ENCODE data around the gene TFF1.

Gene TFF1

GRCh38 chr21:42360317-42360716, 6.0 kb downstream of the TFF1 start:
- DNase-seq = no peak

GRCh38 chr21:42358937-42359336, 7.4 kb downstream of the TFF1 start:
- no peak for DNase-seq

DNA sequence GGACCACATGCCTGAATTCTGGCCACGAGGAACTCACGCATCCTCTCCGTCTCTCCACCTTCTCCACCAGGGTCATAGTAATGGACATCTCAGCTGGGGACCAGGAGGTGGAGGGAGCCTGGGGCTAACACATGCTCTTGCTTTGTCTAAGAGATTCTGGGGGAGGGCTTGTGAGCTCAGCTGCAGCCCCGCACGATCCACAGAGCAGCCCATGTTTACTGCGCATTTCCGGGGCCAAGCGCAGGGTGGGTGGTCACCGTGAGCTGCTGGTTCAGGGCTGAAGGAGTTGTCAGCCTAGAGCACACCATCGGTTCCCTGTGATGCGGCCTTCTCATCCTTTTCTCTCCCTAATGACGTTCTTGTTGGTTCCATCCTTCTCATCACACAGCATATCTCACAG, 8.1 kb downstream of the TFF1 start:
- no peak for DNase-seq

DNA sequence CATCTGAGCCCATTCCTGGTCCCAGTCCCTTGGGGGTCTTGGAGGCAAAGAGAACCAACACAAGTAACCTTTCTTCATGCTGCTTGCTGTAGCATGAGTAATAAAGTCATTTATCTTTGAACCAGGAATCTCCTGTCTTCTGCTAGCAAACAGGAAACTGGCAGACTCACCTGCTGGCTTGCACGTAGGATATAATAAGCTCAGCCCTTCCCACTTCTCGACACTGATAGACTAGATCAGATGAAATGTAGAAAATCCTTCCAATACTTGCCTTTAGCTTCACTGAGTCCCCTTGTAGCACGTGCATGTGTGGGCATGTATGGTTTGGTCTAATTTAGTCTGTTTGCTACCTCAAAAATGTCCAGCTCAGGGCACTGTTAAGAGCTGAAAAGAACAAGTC, 9.0 kb downstream of the TFF1 start:
- DNase-seq = no peak

DNA sequence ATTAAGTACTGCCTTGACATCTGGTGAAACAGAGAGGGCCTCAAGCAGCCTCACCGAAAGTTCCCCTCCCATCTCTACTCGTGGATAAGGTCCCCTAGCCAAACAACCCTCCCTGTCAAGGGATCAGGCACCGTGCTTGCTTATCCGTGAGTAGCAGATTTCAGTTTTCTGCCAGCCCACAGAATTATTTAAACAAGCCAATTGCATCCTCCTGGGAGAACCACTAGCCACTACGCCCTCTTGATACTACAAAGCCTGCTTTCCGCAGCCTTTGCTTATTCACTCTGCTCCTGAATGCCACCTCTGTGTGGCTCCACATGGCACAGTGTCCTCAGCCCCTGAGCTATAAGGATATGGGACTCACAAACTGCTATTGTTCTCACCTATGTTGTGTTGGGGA, 9.7 kb downstream of the TFF1 start:
- DNase-seq = no peak

GRCh38 chr21:42356046-42356445, 10.3 kb downstream of the TFF1 start:
- DNase-seq = no peak

GRCh38 chr21:42353623-42354022, 12.7 kb downstream of the TFF1 start:
- no peak for DNase-seq

- no peak for DNase-seq
Observed at GRCh38 chr21:42352441-42353095, 13.8 kb downstream of the TFF1 start.

DNA sequence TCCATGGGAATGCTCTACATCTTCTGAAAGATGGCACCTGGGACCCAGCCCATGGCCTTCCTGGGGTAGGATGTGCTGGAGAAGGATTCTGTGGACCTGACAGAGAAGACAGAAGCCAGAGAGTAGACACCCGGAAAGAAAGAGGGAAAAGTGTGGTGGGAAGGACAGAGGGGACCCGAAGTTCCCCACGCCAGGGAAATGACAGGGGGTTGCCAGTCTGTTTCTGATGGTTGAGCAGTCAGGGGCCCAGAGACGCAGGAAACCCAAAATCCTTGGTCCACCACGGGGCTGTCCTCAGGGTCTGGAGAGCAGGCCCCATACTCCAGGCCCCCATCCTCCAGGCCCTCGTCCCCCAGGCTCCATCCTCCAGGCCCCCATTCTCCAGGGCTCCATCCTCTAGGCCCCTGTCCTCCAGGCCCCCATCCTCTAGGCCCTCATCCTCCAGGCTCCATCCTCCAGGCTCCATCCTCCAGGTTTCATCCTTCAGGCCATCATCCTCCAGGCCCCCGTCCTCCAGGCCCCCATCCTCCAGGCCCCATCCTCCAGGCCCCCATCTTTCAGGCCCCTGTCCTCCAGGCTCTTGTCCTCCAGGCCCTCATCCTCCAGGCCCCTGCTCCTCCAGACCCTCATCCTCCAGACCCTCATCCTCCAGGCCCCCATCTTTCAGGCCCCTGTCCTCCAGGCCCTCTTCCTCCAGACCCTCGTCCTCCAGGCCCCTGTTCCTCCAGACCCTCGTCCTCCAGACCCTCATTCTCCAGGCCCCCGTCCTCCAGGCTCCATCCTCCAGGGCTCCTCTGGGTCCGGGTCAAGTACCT, 14.5 kb downstream of the TFF1 start:
- no peak for DNase-seq

- no peak for DNase-seq
Observed at GRCh38 chr21:42350927-42351426, 15.4 kb downstream of the TFF1 start, which contains the start of gene TFF2. TFF2 (minus strand) TSS chr21:42350994; CDS start chr21:42350957, 37 bp downstream.

GRCh38 chr21:42350318-42350910, 15.9 kb downstream of the TFF1 start:
- DNase-seq = no peak

DNA sequence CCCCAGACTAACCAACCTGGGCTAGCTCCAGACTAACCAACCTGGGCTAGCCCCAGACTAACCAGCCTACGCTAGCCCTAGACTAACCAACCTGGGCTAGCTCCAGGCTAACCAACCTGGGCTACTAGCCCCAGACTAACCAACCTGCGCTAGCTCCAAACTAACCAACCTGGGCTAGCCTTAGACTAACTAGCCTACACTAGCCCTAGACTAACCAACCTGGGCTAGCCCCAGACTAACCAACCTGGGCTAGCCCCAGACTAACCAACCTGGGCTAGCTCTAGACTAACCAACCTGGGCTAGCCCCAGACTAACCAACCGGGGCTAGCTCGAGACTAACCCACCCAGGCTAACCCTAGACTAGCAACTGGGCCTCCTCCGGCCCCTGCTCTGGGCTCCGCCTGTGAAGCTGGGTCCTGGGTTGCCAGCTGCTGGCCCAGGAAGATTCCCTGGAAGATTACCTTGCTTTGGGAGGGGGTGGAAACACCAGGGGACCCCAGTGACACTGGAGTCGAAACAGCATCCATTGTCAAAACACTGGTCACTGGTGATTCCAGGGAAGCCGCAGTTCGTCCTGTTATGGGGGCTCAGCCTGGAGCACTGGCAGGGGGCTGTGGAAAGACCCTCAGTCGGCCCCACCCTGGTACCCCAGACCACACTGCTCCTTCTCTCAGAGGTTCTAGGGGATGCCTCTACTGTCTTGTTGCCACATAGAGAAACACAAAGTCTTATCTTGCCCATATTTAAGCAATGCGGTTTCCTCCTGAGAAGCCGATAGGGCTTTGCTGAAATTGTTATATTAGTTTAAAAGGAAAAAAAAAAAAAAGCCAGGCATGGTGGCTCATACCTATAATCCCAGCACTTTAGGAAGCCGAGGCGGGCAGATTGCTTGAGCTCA, 16.7 kb downstream of the TFF1 start:
- no peak for DNase-seq

- DNase-seq = no peak
Observed at GRCh38 chr21:42348762-42349161, 17.6 kb downstream of the TFF1 start.

- DNase-seq = no peak
Observed at GRCh38 chr21:42347601-42348327, 18.6 kb downstream of the TFF1 start.

- no peak for DNase-seq
Observed at GRCh38 chr21:42346866-42347600, 19.3 kb downstream of the TFF1 start.

DNA sequence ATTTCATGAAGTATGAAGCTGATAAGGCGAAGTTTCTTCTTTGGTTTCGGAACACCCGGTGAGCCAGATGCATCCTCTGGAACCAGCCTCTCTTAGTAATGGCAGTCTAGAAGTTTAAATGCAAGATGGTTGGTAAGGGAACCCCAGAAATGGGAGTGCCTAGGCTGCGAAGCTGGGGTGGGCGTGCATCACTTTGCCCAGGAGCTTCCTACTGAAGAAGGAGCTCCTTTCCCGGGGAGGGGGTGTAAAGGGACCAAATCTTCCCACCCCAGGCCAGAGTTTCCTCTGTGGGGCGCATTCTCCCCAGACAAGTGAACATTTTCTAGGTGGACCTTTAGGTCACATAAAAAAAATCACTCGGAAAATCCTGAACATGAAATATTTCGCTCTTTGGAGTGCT, 19.9 kb downstream of the TFF1 start:
- no peak for DNase-seq

DNA sequence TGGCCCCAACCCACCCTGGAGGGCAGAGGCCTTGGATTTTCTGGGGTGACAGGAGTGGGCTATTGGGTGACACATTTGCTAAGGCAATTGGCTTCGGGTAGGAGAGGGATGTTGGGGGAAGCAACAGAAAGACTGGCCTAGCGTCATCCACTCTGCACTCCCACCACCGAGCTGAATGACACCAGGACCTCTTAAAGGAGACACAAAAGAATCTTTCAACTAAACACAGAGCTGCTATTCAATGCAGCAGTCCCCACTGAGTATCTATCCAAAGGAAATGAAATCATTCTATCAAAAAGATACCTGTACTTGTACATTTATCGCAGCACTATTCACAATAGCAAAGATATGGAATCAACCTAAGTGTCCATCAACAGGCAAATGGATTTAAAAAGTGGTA, 21.7 kb downstream of the TFF1 start:
- DNase-seq = no peak

DNA sequence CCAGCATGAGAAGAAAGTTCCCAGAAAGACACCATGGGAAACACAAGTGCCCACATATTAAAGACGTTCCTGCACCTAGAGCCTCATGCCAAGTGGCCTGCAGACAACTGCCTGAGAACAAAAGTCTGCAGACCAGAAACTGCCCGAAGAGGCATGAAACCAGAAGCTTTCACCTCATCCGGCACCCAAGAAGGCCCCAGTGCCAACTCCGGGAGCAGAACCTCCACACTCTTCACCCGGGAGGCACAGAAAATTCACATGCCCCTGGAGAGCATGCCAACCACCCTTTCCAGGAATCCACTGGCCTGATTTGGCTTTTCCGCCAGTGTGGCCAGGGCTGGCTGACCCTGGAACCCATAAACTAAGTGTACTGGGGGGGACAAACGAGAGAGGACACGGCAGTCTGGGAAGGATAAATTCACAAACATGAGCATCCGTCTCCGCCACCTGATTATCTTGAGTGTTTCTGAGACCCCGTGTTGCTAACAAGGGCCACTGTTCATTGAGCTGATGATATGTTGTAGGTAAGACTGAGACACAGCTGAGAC, 22.3 kb downstream of the TFF1 start:
- no peak for DNase-seq

DNA sequence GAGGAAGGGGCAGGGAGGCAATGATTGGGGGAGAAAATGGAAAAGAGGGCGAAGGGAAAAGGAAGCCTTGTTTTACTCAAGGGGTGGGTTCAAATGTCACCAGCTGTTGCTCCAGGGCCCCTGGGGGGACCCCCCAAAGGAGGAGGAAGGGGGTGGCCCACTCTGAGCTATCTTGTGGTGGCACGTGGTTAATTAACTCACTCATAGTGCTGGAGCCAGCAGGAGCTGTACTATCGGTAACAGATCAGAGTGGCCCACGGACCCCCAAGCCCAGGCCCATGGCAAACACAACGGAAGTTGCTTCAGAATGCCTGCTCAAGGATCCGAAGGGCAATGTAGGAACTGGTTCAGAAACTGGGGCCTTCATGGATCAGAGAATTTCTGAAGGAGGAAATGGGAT, 22.8 kb downstream of the TFF1 start:
- DNase-seq = no peak

- no peak for DNase-seq
Observed at GRCh38 chr21:42343101-42343500, 23.2 kb downstream of the TFF1 start.

Data from CD4-positive, alpha-beta T cell treated with Interleukin-4 for 1 hour (primary cell).